ENCODE measurements around the gene CCDC78. TPM values are rescaled to one million over a fixed set of nuclear protein-coding genes. Genes with fewer than 3 reads are reported as not detected.
A peak's percentile ranks its signal among the peaks of the same experiment; 100 is the strongest.

Gene CCDC78
- total and polyA plus RNA-seq, 12 donors, result 0.21 to 1.7 (median 0.55) TPM; not detected in 1

- no peaks in the 10 kb centered on the region for H3K9me3 ChIP-seq
- intact Hi-C loops (cut with DNase I), result no loop called here
- H3K27me3 ChIP-seq, result peaks cover 0 to 32% (median 23%) of the 10 kb centered on the region in 7 donors
- peaks cover 18 to 44% (median 36%) of the 10 kb centered on the region in 9 donors for H3K4me1 ChIP-seq
- no peak for DNase-seq
- no peak overlapping the region for H3K27ac ChIP-seq
- peaks cover 0 to 17% (median 0%) of the 10 kb centered on the region in 9 donors for H3K36me3 ChIP-seq
- WGBS, 2 donors, result 78% methylated on average over 23 of the region's 23 CpGs
- ATAC-seq, result no peak
- H3K4me3 ChIP-seq, result no peak overlapping the region
- TF ChIP-seq, protein P1, sequence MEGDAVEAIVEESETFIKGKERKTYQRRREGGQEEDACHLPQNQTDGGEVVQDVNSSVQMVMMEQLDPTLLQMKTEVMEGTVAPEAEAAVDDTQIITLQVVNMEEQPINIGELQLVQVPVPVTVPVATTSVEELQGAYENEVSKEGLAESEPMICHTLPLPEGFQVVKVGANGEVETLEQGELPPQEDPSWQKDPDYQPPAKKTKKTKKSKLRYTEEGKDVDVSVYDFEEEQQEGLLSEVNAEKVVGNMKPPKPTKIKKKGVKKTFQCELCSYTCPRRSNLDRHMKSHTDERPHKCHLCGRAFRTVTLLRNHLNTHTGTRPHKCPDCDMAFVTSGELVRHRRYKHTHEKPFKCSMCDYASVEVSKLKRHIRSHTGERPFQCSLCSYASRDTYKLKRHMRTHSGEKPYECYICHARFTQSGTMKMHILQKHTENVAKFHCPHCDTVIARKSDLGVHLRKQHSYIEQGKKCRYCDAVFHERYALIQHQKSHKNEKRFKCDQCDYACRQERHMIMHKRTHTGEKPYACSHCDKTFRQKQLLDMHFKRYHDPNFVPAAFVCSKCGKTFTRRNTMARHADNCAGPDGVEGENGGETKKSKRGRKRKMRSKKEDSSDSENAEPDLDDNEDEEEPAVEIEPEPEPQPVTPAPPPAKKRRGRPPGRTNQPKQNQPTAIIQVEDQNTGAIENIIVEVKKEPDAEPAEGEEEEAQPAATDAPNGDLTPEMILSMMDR (IDR thresholded peaks at IDR 0.05), result no peak
Measured at GRCh38 chr16:725463-726187, 618 bp downstream of the CCDC78 start.

GRCh38 chr16:725041-725376 is 1.2 kb downstream of the CCDC78 start:
- H3K4me1 ChIP-seq, result peaks cover 19 to 50% (median 42%) of the 10 kb centered on the region in 9 donors
- TF ChIP-seq, protein P1 (IDR thresholded peaks at IDR 0.05), result no peak
- H3K27ac ChIP-seq, result no peak overlapping the region
- H3K4me3 ChIP-seq, result no peak overlapping the region
- ATAC-seq (no peak), DNase-seq (no peak)
- WGBS, 2 donors, result 73 to 86% methylated on average over 7 of the region's 7 CpGs
- H3K9me3 ChIP-seq, result no peaks in the 10 kb centered on the region
- H3K27me3 ChIP-seq, result peaks cover 0 to 32% (median 23%) of the 10 kb centered on the region in 7 donors
- H3K36me3 ChIP-seq, result peaks cover 0 to 11% (median 0%) of the 10 kb centered on the region in 9 donors
- intact Hi-C loops (cut with DNase I), result no loop called here

DNA sequence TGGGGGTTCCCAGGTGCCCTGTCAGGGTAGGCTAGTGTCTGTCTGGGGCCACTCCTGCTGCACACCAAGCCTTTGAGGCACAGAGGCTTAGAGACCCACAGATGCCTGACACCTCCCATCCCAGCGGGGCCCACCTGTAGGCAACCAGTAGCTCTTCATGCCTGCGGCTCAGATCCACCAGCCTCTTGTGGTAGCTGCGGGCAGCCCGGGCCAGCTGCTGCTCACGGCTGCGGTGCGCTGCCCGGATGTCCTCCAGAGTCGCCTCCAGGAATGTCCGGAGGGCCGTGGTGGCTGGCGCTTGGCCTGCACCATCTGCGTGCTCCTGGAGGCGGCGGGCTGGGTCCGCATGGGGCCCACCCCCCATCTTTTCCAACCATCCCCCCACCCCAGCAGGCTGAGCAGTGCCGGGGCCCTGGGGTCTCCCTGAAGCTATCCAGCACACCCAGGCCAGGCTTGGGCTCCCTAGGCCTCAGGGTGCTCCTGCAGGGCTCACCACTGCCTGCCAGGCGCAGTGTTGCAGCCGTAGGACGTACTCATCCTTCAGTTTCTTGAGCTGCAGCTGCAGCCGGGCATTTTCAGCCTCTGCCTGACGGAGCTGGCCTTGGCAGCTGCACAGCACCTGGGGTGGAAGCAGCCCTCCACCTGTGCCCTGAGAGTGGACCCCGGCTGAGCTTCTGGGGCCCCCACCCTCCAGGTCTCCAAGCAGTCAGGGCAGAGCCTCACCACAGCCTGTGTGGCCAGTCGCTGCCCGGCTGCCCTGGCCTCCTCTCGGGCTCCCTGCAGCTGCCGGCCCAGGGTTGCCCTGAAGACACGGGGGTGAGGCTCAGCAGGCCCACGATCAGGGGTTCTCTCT is 1.8 kb downstream of the CCDC78 start:
- WGBS, 2 donors, result 63 to 69% methylated on average over 29 of the region's 29 CpGs
- no peak overlapping the region for H3K27ac ChIP-seq
- intact Hi-C loops (cut with DNase I), result no loop called here
- no peaks in the 10 kb centered on the region for H3K9me3 ChIP-seq
- H3K4me3 ChIP-seq, result no peak overlapping the region
- ATAC-seq (no peak), DNase-seq (peak in 1 of 2 donors; percentile 13)
- H3K36me3 ChIP-seq, result peaks cover 0 to 7% (median 0%) of the 10 kb centered on the region in 9 donors
- peaks cover 0 to 32% (median 23%) of the 10 kb centered on the region in 7 donors for H3K27me3 ChIP-seq
- TF ChIP-seq, protein P1 (IDR thresholded peaks at IDR 0.05), result no peak
- peaks cover 23 to 56% (median 48%) of the 10 kb centered on the region in 9 donors for H3K4me1 ChIP-seq

- TF ChIP-seq, protein P1 (IDR thresholded peaks at IDR 0.05), result no peak
- H3K36me3 ChIP-seq, result peaks cover 0 to 7% (median 0%) of the 10 kb centered on the region in 9 donors
- no peaks in the 10 kb centered on the region for H3K9me3 ChIP-seq
- H3K4me1 ChIP-seq, result peaks cover 23 to 59% (median 51%) of the 10 kb centered on the region in 9 donors
- intact Hi-C loops (cut with DNase I), result no loop called here
- no peak overlapping the region for H3K27ac ChIP-seq
- H3K4me3 ChIP-seq, result no peak overlapping the region
- WGBS, 2 donors, result 84% methylated on average over 9 of the region's 9 CpGs
- ATAC-seq, result no peak
- peak in 1 of 2 donors; percentile 6 for DNase-seq
- peaks cover 0 to 32% (median 23%) of the 10 kb centered on the region in 7 donors for H3K27me3 ChIP-seq
Measured at GRCh38 chr16:723695-724094, 2.5 kb downstream of the CCDC78 start.

Measured in heart right ventricle (tissue), 16 donors.